Neuron (in vitro differentiated cells): ENCODE results near the gene MPST.
"Not testable (repeated sequence)": the region's sequence is repeated elsewhere in the genome, so short reads cannot be mapped to it uniquely, and the experiment has no call there.

ENCODE experiments used
- H2AFZ ChIP-seq: one replicate; pipeline ENCODE4 v1.6.1; 2013; ENCODE audit warnings: low read depth, mild to moderate bottlenecking, inconsistent platforms, low read length, moderate library complexity
- H3K27me3 ChIP-seq: one replicate; pipeline ENCODE4 v1.6.1; 2013; ENCODE audit warnings: low read length; ENCODE audit not compliant: insufficient read depth
- H3K36me3 ChIP-seq: one replicate; pipeline ENCODE4 v1.6.1; 2013; ENCODE audit warnings: low read length; ENCODE audit not compliant: insufficient read depth
- H3K4me1 ChIP-seq: one replicate; pipeline ENCODE4 v1.6.1; 2013; ENCODE audit warnings: low read length; ENCODE audit not compliant: insufficient read depth
- H3K4me3 ChIP-seq: 2 replicates; pipeline ENCODE4 v1.5.1; 2013; ENCODE audit warnings: mild to moderate bottlenecking, low read length, moderate library complexity
- H3K9me3 ChIP-seq: one replicate; pipeline ENCODE4 v1.6.1; 2013; ENCODE audit warnings: low read length

The MPST gene

GRCh38 chr22:37069319-37069718 is 49.8 kb downstream of the MPST start:
- Histone ChIP-seq H3K4me3 (no peak overlapping the region), H2AFZ (no peak overlapping the region), H3K9me3 (no peaks in the 10 kb centered on the region), H3K36me3 (no peaks in the 10 kb centered on the region), H3K4me1 (no peaks in the 10 kb centered on the region), H3K27me3 (peaks cover 17% of the 10 kb centered on the region)

GRCh38 chr22:37069719-37070118 is 50.2 kb downstream of the MPST start:
- Histone ChIP-seq H3K9me3 (no peaks in the 10 kb centered on the region), H3K4me1 (no peaks in the 10 kb centered on the region), H3K4me3 (no peak overlapping the region), H3K27me3 (peaks cover 17% of the 10 kb centered on the region), H2AFZ (no peak overlapping the region), H3K36me3 (no peaks in the 10 kb centered on the region)

DNA sequence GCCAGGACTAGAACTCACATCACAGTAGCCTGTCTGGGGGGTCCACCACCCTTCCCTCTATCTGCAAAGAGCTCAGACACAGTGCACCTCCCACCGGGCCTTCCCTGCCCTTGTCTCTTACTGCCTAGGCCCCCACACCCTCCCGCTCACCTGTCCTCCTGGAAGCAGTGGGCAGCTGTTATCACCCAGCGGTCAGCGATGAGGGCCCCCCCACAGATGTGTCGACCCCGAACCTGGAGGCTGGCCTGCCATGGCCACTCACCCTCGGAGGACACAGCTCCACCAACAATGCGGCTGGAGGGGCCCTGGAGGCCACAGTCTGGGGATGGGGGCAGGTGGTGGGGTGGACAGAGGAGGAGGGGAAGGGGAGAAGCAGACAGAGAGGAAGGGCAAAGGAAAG is 50.8 kb downstream of the MPST start:
- H3K4me3 ChIP-seq, result no peak overlapping the region
- H3K36me3 ChIP-seq, result no peaks in the 10 kb centered on the region
- H3K27me3 ChIP-seq, result peaks cover 17% of the 10 kb centered on the region
- no peak overlapping the region for H2AFZ ChIP-seq
- H3K9me3 ChIP-seq, result no peaks in the 10 kb centered on the region
- H3K4me1 ChIP-seq, result no peaks in the 10 kb centered on the region

DNA sequence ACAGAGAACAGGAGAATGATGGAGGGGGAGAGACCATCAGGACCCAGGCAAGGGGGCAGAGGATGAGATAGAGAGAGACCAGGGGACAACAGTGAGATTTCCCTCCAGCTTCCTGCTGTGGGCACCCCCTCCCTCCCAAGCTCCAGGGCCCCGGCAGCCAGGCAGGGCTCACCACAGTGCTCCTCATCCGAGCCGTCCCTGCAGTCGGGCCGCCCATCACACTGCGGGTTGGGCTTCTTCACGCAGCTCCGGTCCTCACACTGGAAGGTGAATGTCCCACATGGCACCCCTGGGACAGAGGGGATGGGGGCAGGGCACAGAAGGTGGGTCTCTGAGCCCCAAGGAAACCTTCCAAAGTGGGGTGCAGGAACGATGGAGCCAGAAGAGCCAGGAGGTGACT is 51.2 kb downstream of the MPST start:
- Histone ChIP-seq H3K9me3 (no peaks in the 10 kb centered on the region), H2AFZ (no peak overlapping the region), H3K4me3 (no peak overlapping the region), H3K27me3 (peaks cover 17% of the 10 kb centered on the region), H3K4me1 (no peaks in the 10 kb centered on the region), H3K36me3 (no peaks in the 10 kb centered on the region)

DNA sequence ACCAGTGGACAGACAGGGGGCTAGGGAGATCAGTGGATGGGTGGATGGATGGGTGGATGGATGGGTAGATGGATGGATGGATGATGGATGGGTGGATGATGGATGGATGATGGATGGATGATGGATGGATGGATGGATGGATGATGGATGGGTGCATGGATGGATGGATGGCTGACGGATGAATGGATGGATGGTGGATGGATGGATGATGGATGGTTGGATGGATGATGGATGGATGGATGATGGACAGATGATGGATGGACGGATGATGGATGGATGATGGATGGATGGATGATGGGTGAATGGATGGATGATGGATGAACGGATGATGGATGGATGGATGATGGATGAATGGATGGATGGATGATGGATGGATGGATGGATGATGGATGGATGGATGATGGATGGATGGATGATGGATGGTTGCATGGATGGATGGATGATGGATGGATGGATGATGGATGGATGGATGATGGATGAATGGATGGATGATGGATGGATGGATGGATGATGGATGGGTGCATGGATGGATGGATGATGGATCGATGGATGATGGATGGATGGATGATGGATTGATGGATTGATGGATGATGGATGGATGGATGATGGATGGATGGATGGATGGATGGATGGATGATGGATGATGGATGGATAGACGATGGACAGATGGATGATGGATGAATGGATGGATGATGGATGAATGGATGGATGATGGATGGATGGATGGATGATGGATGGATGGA is 52.5 kb downstream of the MPST start:
- not testable (repeated sequence) for H2AFZ ChIP-seq, H3K9me3 ChIP-seq, H3K36me3 ChIP-seq, H3K4me3 ChIP-seq, H3K4me1 ChIP-seq
- peaks cover 24% of the 10 kb centered on the region for H3K27me3 ChIP-seq

- Histone ChIP-seq H2AFZ (no peak overlapping the region), H3K36me3 (no peaks in the 10 kb centered on the region), H3K4me3 (no peak overlapping the region), H3K9me3 (no peaks in the 10 kb centered on the region), H3K27me3 (peaks cover 24% of the 10 kb centered on the region), H3K4me1 (no peaks in the 10 kb centered on the region)
Measured at GRCh38 chr22:37072673-37073072, 53.1 kb downstream of the MPST start.

DNA sequence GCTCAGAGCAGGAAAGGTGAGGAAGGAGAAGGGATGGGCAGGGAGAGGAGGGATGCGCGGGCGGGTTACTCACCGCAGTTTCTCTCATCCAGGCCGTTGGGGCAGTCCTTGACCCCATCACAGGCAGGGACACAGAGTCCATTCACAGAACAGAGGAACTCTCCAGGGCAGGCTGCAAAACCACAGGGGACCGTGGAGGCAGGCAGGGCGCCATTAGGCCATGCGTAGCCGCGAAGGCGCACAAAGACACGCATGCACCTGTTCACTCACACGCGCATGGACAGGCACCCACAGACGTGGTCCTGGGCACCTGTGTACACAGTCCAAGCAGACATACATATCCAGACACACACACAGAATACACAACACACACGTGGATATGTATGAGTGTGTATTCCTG is 55.0 kb downstream of the MPST start:
- Histone ChIP-seq H2AFZ (no peak overlapping the region), H3K36me3 (no peaks in the 10 kb centered on the region), H3K9me3 (no peaks in the 10 kb centered on the region), H3K4me1 (no peaks in the 10 kb centered on the region), H3K27me3 (peaks cover 14% of the 10 kb centered on the region), H3K4me3 (no peak overlapping the region)

- Histone ChIP-seq H3K9me3 (no peaks in the 10 kb centered on the region), H3K4me1 (no peaks in the 10 kb centered on the region), H3K27me3 (peaks cover 10% of the 10 kb centered on the region)
Measured at GRCh38 chr22:37075046-37075445, 55.5 kb downstream of the MPST start.

DNA sequence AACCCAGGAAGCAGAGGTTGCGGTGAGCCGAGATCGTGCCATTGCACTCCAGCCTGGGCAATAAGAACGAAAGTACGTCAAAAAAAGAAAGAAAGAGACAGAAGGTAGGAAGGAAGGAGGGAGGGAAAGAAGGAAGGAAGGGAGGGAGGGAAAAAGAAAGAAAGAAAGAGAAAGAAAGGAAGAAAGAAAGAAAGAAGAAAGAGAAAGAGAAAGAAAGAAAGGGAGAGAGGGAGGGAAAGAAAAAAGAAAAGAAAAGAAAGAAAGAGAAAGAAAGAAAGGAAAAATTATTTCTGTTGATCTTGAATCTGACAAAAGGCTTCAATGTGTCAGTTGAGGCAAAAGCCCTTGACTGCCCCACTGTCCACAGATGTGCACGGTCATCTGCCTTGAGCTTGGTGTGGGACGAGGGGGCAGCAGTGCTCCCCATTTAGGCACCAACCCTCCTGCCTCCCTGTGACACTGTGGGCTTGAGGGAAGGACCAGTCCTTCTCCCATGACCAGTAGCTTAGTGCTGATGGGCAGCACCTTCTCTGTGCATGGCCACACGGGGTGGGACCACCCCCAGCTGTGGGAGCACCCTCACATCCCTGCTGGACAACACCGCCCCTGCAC is 56.4 kb downstream of the MPST start:
- no peaks in the 10 kb centered on the region for H3K9me3 ChIP-seq
- no peak overlapping the region for H3K4me3 ChIP-seq
- H3K27me3 ChIP-seq, result peaks cover 7% of the 10 kb centered on the region
- H3K36me3 ChIP-seq, result no peaks in the 10 kb centered on the region
- no peaks in the 10 kb centered on the region for H3K4me1 ChIP-seq
- no peak overlapping the region for H2AFZ ChIP-seq

More at GRCh38 chr22:37075046-37075445, 55.5 kb downstream of the MPST start:
- no peak overlapping the region for H3K4me3 ChIP-seq
- no peaks in the 10 kb centered on the region for H3K36me3 ChIP-seq
- no peak overlapping the region for H2AFZ ChIP-seq

DNA sequence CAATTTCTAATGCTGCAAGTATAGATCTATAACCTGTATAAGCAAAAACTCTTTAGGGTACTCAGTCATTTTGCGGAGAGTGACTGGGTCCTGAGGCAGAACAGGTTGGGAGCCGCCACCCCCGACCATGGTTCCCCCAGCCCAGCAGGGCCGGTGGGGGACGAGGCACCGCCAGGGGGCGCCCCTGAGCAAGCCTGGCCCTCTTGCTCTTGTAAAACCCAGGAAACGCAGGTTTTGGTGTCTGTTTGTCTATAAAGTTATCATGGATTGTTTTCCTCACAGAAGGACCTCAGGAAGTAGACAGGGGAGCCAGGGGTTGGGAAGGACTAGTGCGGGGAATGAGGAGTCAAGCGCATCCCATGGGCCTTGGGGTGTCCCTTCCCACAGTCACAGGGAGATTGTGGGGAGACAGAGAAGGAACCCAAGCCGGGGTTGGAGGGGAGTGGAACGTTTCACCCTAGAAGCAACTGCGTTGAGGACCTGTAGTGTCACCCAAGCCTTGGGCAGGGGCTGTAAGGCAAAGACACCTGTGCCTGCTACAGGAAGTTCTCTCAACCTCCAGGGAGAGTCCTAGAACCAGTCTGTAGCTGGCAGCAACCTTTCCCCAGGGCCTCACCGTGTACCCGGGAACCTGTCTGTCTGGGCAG is 58.4 kb downstream of the MPST start:
- Histone ChIP-seq H2AFZ (no peak overlapping the region), H3K27me3 (peaks cover 18% of the 10 kb centered on the region), H3K4me3 (no peak overlapping the region), H3K4me1 (no peaks in the 10 kb centered on the region), H3K36me3 (no peaks in the 10 kb centered on the region), H3K9me3 (no peaks in the 10 kb centered on the region)

DNA sequence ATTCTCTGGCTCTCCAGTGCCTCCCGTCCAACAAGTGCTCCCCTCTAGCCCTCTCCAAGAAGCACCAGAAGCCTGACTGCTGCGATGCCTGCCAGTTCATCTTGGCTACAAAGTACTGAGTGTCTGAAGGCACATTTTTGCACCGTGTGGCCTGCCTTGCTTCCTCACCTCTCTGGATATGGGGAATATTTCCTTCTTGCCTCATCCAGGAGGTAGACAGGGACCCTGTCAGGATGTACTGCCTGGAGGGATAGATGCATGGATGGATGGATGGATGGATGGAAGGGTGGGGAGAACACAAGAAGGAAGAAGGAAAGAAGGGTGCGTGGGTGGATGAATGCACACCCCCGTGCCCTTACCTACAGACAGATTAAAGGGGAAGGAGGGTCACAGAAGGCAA is 59.6 kb downstream of the MPST start:
- H3K36me3 ChIP-seq, result no peaks in the 10 kb centered on the region
- no peak overlapping the region for H2AFZ ChIP-seq
- no peak overlapping the region for H3K4me3 ChIP-seq
- H3K27me3 ChIP-seq, result peaks cover 19% of the 10 kb centered on the region
- no peaks in the 10 kb centered on the region for H3K9me3 ChIP-seq
- H3K4me1 ChIP-seq, result no peaks in the 10 kb centered on the region
